ENCODE measurements around the gene NAA15.
"Not testable (repeated sequence)": the region's sequence is repeated elsewhere in the genome, so short reads cannot be mapped to it uniquely, and the experiment has no call there.

The NAA15 gene

DNA sequence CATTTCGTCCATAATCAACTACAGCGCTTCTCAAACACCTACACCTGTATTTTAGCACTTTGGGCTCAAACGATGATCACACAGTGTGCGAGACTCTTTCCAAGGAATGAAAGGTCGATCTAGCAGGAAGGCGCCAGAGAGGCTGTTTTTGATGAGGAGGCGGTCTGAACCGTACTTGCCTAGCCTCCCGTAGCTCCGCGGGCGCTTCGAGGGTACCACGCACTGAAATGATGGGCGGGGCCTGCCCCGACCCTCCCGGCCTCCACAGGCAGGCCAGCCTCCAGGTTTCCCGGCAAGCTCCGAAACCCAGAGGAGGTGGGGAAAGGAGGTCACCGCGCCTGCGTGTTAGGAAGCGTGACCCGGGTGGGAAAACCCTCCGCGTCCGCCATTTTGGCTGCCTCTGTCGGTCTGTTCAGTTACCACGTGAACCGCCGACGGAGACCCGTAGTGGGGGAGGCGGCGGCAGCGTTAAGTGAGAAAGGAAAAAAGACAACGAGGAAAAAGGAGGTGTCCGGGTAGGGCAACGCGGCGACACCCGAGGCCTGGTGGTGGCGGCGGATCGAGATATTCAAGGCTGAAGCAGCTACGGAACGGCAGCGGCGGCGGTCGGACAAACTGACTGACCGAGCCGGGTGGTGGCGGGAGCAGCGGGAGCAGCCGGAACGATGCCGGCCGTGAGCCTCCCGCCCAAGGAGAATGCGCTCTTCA, at the start of gene NAA15:
Gene NAA15, plus strand, starts transcription at position 393 of the 708 bp plus-strand sequence. Its CDS starts 273 bp downstream, at position 666.
- TF ChIP-seq, protein P1, sequence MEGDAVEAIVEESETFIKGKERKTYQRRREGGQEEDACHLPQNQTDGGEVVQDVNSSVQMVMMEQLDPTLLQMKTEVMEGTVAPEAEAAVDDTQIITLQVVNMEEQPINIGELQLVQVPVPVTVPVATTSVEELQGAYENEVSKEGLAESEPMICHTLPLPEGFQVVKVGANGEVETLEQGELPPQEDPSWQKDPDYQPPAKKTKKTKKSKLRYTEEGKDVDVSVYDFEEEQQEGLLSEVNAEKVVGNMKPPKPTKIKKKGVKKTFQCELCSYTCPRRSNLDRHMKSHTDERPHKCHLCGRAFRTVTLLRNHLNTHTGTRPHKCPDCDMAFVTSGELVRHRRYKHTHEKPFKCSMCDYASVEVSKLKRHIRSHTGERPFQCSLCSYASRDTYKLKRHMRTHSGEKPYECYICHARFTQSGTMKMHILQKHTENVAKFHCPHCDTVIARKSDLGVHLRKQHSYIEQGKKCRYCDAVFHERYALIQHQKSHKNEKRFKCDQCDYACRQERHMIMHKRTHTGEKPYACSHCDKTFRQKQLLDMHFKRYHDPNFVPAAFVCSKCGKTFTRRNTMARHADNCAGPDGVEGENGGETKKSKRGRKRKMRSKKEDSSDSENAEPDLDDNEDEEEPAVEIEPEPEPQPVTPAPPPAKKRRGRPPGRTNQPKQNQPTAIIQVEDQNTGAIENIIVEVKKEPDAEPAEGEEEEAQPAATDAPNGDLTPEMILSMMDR (IDR thresholded peaks at IDR 0.05; ENCODE audit: low read depth, low read length, missing control alignments): no peak

DNA sequence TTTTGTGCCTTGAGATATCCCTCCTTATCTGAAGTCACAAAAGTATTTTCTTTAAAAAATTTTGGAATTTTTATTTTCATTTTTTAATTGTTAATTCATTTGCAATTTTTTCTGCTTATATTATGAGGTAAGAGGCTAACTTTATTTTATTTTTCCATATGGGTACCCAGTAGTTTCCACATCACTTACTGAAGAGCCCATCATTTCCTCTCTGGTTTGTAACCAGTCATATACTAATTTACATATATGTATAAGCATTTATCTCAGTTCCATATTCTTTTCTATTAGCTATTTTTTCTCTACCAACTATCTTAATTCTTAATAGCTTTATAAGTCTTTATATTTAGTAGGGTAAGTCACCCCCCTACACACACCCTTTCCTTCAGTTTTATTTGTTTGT, 48.3 kb upstream of the NAA15 start:
- no peak overlapping the region for H3K4me3 ChIP-seq (ENCODE audit: low read depth, low read length)
- DNase-seq (ENCODE audit: low read depth): no peak
- in situ Hi-C loops (cut with HindIII; ENCODE audit: low sequenced_read_pairs): no loop called here
- TF ChIP-seq, protein P1 (IDR thresholded peaks at IDR 0.05; ENCODE audit: low read depth, low read length, missing control alignments): no peak

More for the DNA sequence above, at the start of gene NAA15:
- in situ Hi-C loops (cut with HindIII; ENCODE audit: low sequenced_read_pairs): loop anchor here (5.0 kb wide), 1 partner anchor 79 kb away; no protein-coding TSS in a partner anchor
- DNase-seq (ENCODE audit: low read depth): peak; percentile 94
- peak within 1 kb of the TSS; percentile 69 for H3K4me3 ChIP-seq (ENCODE audit: low read depth, low read length)

DNA sequence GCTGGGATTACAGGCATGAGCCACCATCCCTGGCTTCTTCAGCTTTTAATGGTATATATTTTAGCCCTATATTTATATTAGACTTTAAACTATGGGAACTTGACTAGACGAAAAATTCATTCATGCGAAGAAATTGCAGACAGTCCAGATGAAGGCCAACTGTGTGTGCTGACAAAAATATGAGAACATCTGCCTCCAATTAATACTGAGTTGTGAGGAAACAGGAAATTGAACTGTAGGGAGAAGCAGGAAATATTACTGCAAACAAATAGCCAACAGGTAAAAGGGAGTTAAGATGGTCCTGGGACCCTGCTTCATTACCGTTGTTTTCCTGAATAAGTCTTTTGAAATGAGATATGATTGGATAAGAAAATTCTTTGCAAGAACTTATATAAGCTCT, 47.6 kb upstream of the NAA15 start:
- no peak overlapping the region for H3K4me3 ChIP-seq (ENCODE audit: low read depth, low read length)
- in situ Hi-C loops (cut with HindIII; ENCODE audit: low sequenced_read_pairs): no loop called here
- DNase-seq (ENCODE audit: low read depth): no peak
- TF ChIP-seq, protein P1 (IDR thresholded peaks at IDR 0.05; ENCODE audit: low read depth, low read length, missing control alignments): no peak

DNA sequence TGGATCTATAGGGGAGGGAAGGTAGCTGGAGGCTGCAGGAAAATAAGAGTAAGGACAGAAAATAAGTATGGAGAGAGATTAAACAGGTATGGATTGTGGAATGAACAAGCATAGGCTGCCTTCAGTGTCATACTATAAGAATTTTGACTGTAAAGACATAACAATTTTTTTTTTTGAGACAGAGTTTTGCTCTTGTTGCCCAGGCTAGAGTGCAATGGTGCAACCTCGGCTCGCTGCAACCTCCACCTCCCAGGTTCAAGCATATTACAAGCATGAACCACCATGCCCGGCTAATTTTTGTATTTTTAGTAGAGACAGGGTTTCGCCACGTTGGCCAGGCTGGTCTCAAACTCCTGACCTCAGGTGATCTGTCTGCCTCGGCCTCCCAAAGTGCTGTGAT, 45.7 kb upstream of the NAA15 start:
- H3K4me3 ChIP-seq (ENCODE audit: low read depth, low read length); in situ Hi-C loops (cut with HindIII; ENCODE audit: low sequenced_read_pairs); DNase-seq (ENCODE audit: low read depth): not testable (repeated sequence)

DNA sequence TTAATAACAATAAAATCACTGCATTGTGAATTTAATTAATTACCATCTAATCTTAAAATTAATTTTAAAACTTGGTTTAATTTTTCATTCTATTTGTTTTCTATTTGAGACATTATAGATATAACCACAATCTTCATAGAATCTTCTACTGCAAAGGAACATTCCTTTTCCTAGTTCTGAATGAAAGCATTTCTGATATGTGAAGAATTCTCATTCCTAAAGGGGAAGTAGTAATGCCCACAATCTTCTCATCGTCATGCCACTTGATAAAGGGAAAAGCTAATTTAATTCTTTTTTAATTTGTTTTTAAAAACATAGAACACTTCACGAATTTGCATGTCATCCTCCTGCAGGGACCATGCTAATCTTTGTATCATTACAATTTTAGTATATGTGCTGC, 45.0 kb upstream of the NAA15 start:
- in situ Hi-C loops (cut with HindIII; ENCODE audit: low sequenced_read_pairs): no loop called here
- no peak for DNase-seq (ENCODE audit: low read depth)
- TF ChIP-seq, protein P1 (IDR thresholded peaks at IDR 0.05; ENCODE audit: low read depth, low read length, missing control alignments): no peak
- no peak overlapping the region for H3K4me3 ChIP-seq (ENCODE audit: low read depth, low read length)

DNA sequence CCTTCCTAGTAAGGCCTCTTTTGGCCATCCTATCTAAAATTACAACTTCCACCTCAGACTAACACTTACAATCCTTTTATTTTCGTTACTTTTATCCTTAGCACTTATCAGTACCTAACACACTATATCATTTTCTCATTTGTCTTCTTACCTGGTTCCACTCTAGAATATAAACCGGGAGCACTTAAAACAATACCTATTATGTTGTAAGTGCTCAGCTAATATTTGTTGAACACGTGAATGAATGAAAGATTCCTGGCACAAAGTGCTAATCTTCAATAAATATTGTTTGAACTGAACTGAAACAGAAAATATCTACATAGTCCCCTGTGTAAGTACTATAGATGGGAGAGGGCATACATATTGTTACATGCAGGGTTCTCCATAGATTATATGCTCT, 35.7 kb upstream of the NAA15 start:
- TF ChIP-seq, protein P1 (IDR thresholded peaks at IDR 0.05; ENCODE audit: low read depth, low read length, missing control alignments): no peak
- no peak for DNase-seq (ENCODE audit: low read depth)
- H3K4me3 ChIP-seq (ENCODE audit: low read depth, low read length): no peak overlapping the region
- in situ Hi-C loops (cut with HindIII; ENCODE audit: low sequenced_read_pairs): no loop called here

DNA sequence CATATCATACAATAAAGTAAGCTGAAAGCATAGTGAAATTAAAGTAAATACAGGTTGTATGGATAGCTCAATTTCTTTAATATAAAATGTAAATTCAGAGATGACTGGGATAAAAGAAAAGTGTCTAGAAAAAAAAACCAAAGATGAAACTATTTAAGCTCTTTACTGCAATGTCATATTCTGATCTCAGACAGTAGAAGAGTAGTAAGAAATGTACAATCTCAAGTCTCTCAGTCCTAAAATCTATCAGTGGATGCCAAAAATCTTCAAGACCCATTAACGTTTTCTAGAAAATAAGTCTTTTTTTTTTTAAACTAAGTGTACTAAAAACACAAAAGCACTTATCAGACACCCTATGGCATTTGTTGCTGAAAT, 35.1 kb upstream of the NAA15 start:
- in situ Hi-C loops (cut with HindIII; ENCODE audit: low sequenced_read_pairs): no loop called here
- H3K4me3 ChIP-seq (ENCODE audit: low read depth, low read length): peak overlapping the region; percentile 31
- TF ChIP-seq, protein P1 (IDR thresholded peaks at IDR 0.05; ENCODE audit: low read depth, low read length, missing control alignments): no peak
- no peak for DNase-seq (ENCODE audit: low read depth)
